PFSK-1 (cell line): ENCODE results near the gene ARHGEF16.

Experiments
- POLR2AphosphoS5 ChIP-seq: IDR thresholded peaks from 2 replicates; pipeline ENCODE4 v1.6.1; 2012; ENCODE audit warnings: low read depth, mild to moderate bottlenecking, control low read depth, low read length, moderate library complexity
- REST ChIP-seq, 2 experiments: IDR thresholded peaks; 2 replicates each; pipeline versions ENCODE4 v1.6.1 to v1.8.0; 2011 to 2012; ENCODE audit warnings: low read depth in 2 of 2, low read length in 2 of 2, control low read depth in 1 of 2, inconsistent platforms in 1 of 2, mild to moderate bottlenecking in 1 of 2, moderate library complexity in 1 of 2; ENCODE audit not compliant: insufficient read depth in 1 of 2
- TAF1 ChIP-seq: IDR thresholded peaks from 2 replicates; pipeline ENCODE4 v1.6.1; 2012; ENCODE audit warnings: low read length, control low read depth, borderline replicate concordance; ENCODE audit not compliant: insufficient read depth

GRCh38 chr1:3407021-3407420 is 47.4 kb upstream of the ARHGEF16 start:
- no peak for TF ChIP-seq REST (IDR thresholded peaks at IDR 0.05; ENCODE audit: insufficient read depth in 1 of 2, low read depth in 2 of 2, low read length in 2 of 2)
- TF ChIP-seq TAF1 = no peak
- TF ChIP-seq POLR2AphosphoS5 = no peak
